GM12801 (cell line): ENCODE results near the gene CTXND2.

Experiments
- CTCF ChIP-seq: IDR thresholded peaks from one replicate; pipeline ENCODE4 v1.5.1; 2011; ENCODE audit warnings: control low read depth; ENCODE audit not compliant: insufficient read length; ENCODE audit errors: extremely low read depth

CTXND2 gene

GRCh38 chr1:150926097-150926741, 39.3 kb downstream of the CTXND2 start, which contains the start of gene SETDB1:
Gene SETDB1, plus strand, starts transcription at chr1:150926363. Its CDS starts 1,352 bp downstream, at chr1:150927715.
- no peak for TF ChIP-seq CTCF

GRCh38 chr1:150927624-150928023, 40.7 kb downstream of the CTXND2 start:
- TF ChIP-seq CTCF = no peak

- TF ChIP-seq CTCF = no peak
Measured at GRCh38 chr1:150928286-150928685, 41.4 kb downstream of the CTXND2 start.

- no peak for TF ChIP-seq CTCF
Measured at GRCh38 chr1:150931773-150932172, 44.8 kb downstream of the CTXND2 start.

GRCh38 chr1:150944856-150945255, 57.9 kb downstream of the CTXND2 start:
- no peak for TF ChIP-seq CTCF

GRCh38 chr1:150954708-150955107, 67.8 kb downstream of the CTXND2 start:
- TF ChIP-seq CTCF = no peak

GRCh38 chr1:150955280-150955679, 68.3 kb downstream of the CTXND2 start:
- no peak for TF ChIP-seq CTCF
